Tibial artery (tissue), 4 donors: ENCODE data around the gene NETO2.
"Not testable (repeated sequence)": the region's sequence is repeated elsewhere in the genome, so short reads cannot be mapped to it uniquely, and the experiment has no call there.

ENCODE experiments used
- DNase-seq, 2 donors: peaks; one replicate each; pipeline ENCODE4 v3.0.0-alpha.2; 2019
- H3K27ac ChIP-seq, 2 donors: fragments of 200-600 bp; sonication (generic) in 1 of 2; 1 replicate in 1 of 2; 2 replicates in 1 of 2; pipeline ENCODE4 v1.5.1; 2018 to 2019; ENCODE audit warnings: mild to moderate bottlenecking in 1 of 2
- H3K27me3 ChIP-seq, 2 donors: fragments of 200-600 bp; sonication (generic) in 1 of 2; one replicate each; pipeline versions ENCODE4 v1.5.1 to v1.6.0; 2016 to 2019
- H3K36me3 ChIP-seq, 3 donors: fragments of 200-600 bp; sonication (generic) in 2 of 3; one replicate each; pipeline ENCODE4 v1.5.1; 2016 to 2019; ENCODE audit warnings: mild to moderate bottlenecking in 2 of 3
- H3K4me1 ChIP-seq, 4 donors: fragments of 200-600 bp; sonication (generic) in 2 of 4; 1 replicate in 3 of 4; 2 replicates in 1 of 4; pipeline ENCODE4 v1.5.1; 2016 to 2019
- H3K4me3 ChIP-seq, 2 donors: fragments of 200-600 bp; sonication (generic) in 1 of 2; 1 replicate in 1 of 2; 2 replicates in 1 of 2; pipeline ENCODE4 v1.5.1; 2018 to 2019; ENCODE audit warnings: mild to moderate bottlenecking in 2 of 2
- H3K9me3 ChIP-seq, 3 donors: fragments of 200-600 bp; sonication (generic) in 1 of 3; one replicate each; pipeline ENCODE4 v1.5.1; 2016 to 2019
- intact Hi-C: fragments of 100-400 bp; cut with DNase I; formaldehyde crosslinking; loops from one replicate; pipeline ENCODE4 v1.15.0; 2023; ENCODE audit warnings: low total_unique reads
- TF ChIP-seq, protein P1 (sequence below), 2 experiments: fragments of 200-600 bp in 1 of 2; fragments of 450-650 bp in 1 of 2; IDR thresholded peaks; one replicate each; pipeline ENCODE4 v1.5.1; 2017 to 2019; ENCODE audit warnings: antibody characterized with exemption in 2 of 2, mild to moderate bottlenecking in 1 of 2, moderate library complexity in 1 of 2

Gene NETO2

DNA sequence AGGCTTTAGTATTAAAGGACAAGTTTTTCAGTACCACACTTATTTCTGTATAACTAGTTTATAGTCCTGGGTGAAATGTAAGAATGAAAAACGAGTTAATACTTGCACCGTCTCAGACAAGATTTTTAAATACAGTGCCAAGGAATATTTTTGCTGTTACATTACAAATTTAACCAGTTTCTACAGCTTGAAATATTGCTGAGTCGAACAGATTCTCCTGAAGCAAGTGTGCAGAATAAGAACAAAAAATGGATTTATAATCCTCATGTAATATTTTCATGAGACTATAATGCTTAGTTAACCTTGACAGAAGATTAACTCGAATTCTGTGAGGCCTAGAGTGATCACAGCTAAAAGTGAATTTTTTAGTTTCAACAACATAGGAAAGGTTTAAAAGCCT is 3.1 kb downstream of the NETO2 start:
- intact Hi-C loops: loop anchor here (10.0 kb wide), 1 partner anchor 1014 kb away; the partner anchor contains the start of gene ABCC12
- H3K9me3 ChIP-seq: no peaks in the 10 kb centered on the region
- no peak overlapping the region for H3K4me3 ChIP-seq
- DNase-seq: no peak
- TF ChIP-seq, protein P1, sequence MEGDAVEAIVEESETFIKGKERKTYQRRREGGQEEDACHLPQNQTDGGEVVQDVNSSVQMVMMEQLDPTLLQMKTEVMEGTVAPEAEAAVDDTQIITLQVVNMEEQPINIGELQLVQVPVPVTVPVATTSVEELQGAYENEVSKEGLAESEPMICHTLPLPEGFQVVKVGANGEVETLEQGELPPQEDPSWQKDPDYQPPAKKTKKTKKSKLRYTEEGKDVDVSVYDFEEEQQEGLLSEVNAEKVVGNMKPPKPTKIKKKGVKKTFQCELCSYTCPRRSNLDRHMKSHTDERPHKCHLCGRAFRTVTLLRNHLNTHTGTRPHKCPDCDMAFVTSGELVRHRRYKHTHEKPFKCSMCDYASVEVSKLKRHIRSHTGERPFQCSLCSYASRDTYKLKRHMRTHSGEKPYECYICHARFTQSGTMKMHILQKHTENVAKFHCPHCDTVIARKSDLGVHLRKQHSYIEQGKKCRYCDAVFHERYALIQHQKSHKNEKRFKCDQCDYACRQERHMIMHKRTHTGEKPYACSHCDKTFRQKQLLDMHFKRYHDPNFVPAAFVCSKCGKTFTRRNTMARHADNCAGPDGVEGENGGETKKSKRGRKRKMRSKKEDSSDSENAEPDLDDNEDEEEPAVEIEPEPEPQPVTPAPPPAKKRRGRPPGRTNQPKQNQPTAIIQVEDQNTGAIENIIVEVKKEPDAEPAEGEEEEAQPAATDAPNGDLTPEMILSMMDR (IDR thresholded peaks at IDR 0.05): no peak
- H3K36me3 ChIP-seq: no peaks in the 10 kb centered on the region
- H3K27ac ChIP-seq: no peak overlapping the region
- peaks cover 0 to 29% (median 22%) of the 10 kb centered on the region in 4 donors for H3K4me1 ChIP-seq
- peaks cover 0 to 23% of the 10 kb centered on the region in 2 donors for H3K27me3 ChIP-seq

DNA sequence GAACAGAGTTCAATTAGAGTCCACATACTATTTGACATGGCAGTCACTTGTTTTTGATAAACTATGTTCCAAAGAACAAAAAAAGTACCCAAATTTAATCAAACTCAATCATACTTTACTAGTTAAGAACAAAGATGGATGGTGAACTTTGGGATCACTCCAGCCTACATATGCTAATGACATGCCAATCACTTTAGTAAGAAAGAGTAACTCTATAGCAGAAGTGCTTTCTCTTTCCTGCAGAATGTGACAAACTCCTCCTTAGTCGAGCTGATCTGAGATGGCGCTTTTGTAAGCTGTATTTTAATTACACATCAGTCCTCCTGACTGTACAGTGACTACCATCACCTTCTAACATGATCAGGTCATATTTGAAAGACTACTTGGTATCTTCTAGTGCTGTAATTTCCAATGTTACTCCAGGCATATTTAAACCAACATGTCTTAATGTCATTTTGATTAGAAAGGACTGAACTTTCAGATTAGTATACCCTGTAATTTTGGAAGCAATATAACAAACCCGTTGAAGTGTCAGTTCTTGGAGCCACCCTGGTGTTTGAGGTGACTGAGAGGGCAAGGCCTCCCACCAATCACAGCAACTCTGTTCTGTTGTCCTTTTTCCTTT is 4.1 kb downstream of the NETO2 start:
- TF ChIP-seq, protein P1 (IDR thresholded peaks at IDR 0.05): no peak
- peaks cover 0 to 29% (median 21%) of the 10 kb centered on the region in 4 donors for H3K4me1 ChIP-seq
- no peaks in the 10 kb centered on the region for H3K36me3 ChIP-seq
- no peak overlapping the region for H3K27ac ChIP-seq
- no peaks in the 10 kb centered on the region for H3K9me3 ChIP-seq
- no peak for DNase-seq
- no peak overlapping the region for H3K4me3 ChIP-seq
- H3K27me3 ChIP-seq: peaks cover 0 to 23% of the 10 kb centered on the region in 2 donors
- intact Hi-C loops: loop anchor here (10.0 kb wide), 1 partner anchor 1015 kb away; the partner anchor contains the start of gene ABCC12

DNA sequence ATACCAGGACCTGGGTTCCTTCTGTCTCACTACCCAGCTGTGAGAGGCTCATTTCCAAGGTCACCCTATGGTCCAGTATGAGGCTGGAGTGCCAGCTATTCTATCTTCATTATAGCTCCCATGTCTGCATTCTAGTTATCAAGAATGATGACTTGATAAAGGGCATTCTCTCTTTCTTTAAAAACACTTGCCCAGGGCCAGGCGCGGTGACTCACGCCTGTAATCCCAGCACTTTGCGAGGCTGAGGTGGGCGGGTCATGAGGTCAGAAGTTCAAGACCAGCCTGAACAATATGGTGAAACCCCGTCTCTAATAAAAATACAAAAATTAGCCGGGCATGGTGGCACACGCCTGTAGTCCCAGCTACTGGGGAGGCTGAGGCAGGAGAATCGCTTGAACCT is 5.8 kb downstream of the NETO2 start:
- Histone ChIP-seq H3K4me1 (peaks cover 0 to 15% (median 8%) of the 10 kb centered on the region in 4 donors), H3K27me3 (peaks cover 0 to 15% of the 10 kb centered on the region in 2 donors)
- DNase-seq, intact Hi-C loops, H3K9me3 ChIP-seq, H3K36me3 ChIP-seq, H3K27ac ChIP-seq, H3K4me3 ChIP-seq: not testable (repeated sequence)

DNA sequence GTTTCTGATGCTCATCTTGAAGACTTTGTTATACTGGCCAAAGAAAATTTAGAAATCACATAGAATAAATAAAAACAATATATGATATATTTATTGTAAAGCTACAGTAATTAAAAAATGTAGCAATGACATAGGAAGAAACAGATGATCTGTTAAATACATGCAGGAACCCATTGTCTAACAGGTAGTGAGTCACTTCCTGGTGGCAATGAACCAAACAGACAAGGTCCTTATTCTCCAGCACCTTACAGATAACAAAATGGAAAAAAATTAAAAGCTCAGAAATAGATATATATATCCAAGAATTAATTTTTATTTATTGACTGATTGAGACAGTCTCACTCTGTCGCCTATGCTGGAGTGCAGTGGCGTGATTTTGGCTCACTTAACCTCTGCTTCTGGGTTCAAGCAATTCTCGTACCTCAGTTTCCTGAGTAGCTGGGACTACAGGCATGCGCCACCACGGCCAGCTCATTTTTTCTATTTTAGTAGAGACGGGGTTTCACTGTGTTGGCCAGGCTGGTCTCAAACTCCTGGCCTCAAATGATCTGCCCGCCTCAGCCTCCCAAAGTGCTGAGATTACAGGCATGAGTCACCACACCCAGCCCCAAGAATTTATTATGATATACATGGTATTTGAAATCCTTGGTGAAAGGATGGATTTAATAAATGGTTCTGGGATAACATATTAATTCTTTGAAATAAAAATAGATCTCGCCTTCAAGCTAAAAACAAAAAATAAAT is 7.5 kb downstream of the NETO2 start:
- DNase-seq: no peak
- no peak overlapping the region for H3K4me3 ChIP-seq
- TF ChIP-seq, protein P1 (IDR thresholded peaks at IDR 0.05): no peak
- H3K36me3 ChIP-seq: no peaks in the 10 kb centered on the region
- intact Hi-C loops: no loop called here
- peaks cover 0 to 3% of the 10 kb centered on the region in 2 donors for H3K27me3 ChIP-seq
- H3K27ac ChIP-seq: no peak overlapping the region
- H3K9me3 ChIP-seq: no peaks in the 10 kb centered on the region
- H3K4me1 ChIP-seq: no peaks in the 10 kb centered on the region

DNA sequence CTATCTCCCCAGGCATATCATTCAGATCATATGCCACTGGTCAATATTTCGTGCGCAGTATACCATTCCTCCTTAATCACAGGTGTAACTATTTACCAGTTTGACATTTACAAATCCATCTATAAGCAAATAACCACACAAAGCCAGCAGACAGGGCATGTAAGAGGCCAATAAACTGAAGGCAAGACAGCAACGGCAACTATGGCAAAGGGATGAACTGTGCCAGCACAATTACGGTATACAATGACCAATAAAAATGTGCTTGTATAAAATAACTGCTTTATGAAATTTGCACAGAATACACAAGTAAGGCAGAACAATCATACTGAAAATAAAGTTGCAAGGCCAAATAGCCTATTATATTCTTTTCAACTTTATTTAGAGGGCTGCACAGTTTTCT is 9.2 kb downstream of the NETO2 start:
- TF ChIP-seq, protein P1 (IDR thresholded peaks at IDR 0.05): no peak
- no peak overlapping the region for H3K4me3 ChIP-seq
- no peaks in the 10 kb centered on the region for H3K27me3 ChIP-seq
- H3K27ac ChIP-seq: no peak overlapping the region
- no peaks in the 10 kb centered on the region for H3K9me3 ChIP-seq
- H3K36me3 ChIP-seq: no peaks in the 10 kb centered on the region
- intact Hi-C loops: no loop called here
- H3K4me1 ChIP-seq: no peaks in the 10 kb centered on the region
- DNase-seq: no peak

DNA sequence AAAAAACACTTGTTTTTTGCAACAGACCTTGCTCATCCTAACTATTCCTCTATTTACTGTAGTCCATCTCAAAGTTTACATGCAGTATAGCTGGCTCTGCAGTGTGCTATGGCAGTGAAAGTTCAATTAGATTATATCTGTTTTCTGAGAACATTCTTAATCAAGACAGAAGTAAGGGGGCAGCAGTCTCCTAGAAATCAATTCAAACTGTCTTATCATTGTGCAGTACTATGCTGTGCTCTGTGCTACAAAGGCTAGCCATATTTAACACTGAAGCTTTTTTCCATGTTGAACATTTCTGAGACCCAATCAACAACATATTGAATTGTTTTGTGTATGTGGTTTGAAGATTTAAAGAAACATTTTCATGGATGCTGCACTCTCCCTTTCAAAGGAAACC is 11.4 kb downstream of the NETO2 start:
- intact Hi-C loops: no loop called here
- TF ChIP-seq, protein P1 (IDR thresholded peaks at IDR 0.05): no peak
- Histone ChIP-seq H3K27me3 (no peaks in the 10 kb centered on the region), H3K9me3 (no peaks in the 10 kb centered on the region), H3K36me3 (no peaks in the 10 kb centered on the region), H3K4me1 (no peaks in the 10 kb centered on the region), H3K4me3 (no peak overlapping the region), H3K27ac (no peak overlapping the region)
- DNase-seq: no peak
